GM18508 (cell line): ENCODE measurements around the gene PA2G4.
A peak's percentile ranks its signal among the peaks of the same experiment; 100 is the strongest.

Experiments used
- ATAC-seq: cut with Tn5 transposase; IDR thresholded peaks from one replicate; pipeline ENCODE4 v1.9.1; 2021; ENCODE audit warnings: moderate number of reproducible peaks; ENCODE audit not compliant: insufficient read depth, unreplicated experiment

PA2G4 gene

DNA sequence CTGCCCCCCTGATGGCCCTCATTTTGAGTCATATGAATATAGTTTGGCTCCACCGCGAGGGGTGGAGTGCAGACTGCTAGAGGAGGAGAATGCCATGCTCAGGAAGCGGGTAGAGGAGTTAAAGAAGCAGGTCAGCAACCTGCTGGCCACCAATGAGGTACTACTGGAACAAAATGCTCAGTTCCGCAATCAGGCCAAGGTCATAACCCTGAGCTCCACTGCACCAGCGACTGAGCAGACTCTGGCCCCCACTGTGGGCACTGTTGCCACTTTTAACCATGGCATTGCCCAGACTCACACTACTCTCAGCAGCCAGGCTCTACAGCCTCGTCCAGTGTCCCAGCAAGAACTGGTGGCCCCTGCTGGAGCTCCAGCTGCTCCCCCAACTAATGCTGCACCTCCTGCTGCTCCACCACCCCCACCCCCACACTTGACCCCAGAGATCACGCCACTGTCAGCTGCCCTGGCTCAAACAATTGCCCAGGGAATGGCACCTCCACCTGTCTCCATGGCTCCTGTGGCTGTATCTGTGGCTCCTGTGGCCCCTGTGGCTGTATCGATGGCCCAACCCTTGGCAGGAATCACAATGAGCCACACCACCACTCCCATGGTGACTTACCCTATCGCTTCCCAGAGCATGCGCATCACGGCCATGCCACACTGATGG, 17.0 kb downstream of the PA2G4 start:
- ATAC-seq: no peak

DNA sequence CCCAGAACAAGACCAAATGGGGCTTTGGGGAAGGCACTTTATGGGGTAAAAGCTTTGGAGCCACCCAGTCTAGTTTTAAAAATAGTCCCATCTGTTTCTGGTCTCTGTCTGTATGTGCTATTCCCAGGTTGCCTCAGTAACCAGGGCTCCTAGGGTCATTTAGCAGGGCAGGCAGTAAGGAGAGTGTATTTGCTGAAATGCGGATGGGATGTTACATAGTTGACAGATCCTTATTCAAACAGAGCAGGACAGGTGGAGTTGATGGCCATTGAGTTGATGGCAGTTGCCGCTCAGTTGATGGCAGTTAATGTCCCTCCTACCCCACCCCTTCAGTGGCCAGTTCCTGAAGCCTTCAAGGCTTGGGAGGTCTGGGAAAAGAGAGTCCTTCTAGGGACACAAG, 18.3 kb downstream of the PA2G4 start:
- no peak for ATAC-seq

DNA sequence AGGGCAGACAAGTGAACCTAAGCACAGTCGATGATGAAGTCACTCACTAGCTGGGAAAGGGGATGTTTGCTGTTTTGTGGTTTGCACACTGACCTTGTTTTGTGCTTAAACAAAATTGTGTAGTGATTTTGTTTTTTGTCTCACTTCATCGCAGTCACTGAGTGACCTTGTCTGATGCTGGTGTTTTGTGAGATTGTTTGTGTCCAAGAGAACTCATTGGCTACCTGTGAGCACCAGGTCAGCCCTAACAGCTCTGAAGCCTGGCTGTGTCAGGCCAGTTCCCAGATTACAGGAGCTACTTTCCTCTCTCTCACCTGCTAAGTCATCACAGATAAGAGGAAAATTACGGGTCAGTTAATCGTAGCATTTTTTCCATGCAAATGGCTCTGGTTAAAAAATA, 19.8 kb downstream of the PA2G4 start:
- no peak for ATAC-seq

DNA sequence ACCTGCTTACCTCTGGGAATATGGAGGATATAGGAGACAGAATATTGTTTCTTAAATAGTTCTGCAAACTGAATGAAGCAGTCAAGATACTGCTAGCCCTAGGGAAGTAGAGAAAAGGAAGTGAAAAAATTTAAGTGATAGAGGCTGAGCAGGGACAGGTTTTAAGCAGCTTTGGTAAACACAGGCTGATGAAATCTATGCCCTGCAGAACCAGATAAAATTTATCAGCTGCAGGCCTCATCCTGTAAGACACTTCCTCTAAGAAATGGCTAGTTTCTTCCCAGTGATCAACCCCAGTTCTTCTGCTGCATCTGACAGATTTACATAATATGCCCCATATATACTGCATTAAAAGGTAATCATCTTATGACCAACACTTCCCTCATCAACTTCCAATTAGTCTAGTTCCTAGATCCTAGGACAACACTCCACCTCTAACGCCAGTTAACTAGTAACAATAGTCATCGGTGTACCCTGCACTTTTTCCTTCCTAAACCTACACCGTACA, 22.4 kb downstream of the PA2G4 start:
- ATAC-seq: no peak

DNA sequence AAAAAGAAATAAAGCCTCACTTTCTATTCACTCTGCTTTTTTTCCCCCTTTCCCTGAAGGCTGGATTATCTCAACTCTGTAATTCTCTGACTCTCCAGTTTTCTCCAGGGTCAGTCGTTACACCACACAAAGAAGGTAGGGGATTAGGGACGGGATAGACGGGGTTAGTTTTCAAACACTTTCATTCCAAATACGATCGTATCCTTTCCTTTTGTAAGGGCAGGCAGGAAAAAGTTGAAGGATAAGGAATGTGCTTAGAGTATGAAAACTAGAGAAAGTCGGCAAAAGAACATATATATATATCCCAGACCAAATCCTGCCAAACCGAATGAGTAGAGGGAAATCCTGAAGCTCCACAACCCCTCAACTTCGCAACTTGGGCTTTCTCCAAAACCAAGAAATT, 23.1 kb downstream of the PA2G4 start:
- no peak for ATAC-seq

DNA sequence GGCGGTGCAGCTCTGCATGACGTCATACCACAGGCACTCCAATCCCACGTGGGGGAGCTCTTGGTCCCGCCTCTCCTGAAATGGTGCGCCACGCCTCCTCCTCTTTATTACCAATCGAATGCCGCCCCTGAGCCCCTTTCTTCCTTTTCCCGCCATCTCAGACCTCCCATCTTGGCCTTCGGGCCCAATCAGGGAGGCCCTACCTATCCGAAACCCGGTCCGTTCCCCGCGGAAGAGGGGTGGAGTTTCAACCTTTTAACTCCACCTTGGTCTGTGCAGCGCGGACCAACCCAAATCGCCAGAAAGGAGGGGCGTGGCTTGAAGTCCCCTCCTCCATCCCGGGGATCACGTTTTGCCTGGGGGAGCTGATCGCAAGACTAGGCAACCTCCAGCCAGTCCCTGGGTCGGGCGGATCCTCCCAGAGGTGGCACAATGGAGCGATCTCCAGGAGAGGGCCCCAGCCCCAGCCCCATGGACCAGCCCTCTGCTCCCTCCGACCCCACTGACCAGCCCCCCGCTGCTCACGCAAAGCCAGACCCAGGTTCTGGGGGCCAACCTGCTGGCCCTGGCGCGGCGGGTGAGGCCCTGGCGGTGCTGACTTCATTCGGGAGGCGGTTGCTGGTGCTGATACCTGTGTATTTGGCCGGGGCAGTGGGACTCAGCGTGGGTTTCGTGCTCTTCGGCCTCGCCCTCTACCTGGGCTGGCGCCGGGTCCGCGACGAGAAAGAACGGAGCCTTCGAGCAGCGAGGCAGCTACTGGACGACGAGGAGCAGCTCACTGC, 23.7 kb downstream of the PA2G4 start, which contains the start of gene ESYT1:
ESYT1 (plus strand) TSS at position 380 of the 782 bp plus-strand sequence; CDS start at position 433, 53 bp downstream.
- ATAC-seq: peak; percentile 82

DNA sequence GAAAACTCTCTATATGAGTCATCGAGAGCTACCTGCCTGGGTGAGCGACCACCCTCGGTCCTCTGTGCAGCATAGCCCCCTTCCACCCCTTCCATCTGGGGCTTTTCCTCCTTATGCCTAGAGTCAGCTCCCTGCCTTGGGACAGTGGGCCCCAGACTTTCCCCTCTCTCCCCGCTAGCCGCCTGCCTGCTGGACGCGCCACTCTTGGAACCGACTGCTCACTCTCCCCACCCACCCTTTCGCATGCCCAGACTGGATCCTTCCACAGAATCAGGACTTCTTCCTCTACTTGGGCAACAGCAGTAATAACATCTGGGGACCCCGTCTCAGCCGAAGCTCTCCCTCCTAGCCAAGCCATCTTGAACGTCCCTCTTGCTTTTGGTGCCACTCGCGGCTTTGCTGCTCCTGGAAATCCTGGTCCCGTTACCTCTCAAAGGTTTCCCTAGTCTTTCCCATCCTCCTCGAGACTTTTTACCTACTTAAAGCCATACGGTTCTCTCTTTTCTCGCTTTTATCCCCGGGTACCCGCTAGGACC, 24.4 kb downstream of the PA2G4 start:
- no peak for ATAC-seq

DNA sequence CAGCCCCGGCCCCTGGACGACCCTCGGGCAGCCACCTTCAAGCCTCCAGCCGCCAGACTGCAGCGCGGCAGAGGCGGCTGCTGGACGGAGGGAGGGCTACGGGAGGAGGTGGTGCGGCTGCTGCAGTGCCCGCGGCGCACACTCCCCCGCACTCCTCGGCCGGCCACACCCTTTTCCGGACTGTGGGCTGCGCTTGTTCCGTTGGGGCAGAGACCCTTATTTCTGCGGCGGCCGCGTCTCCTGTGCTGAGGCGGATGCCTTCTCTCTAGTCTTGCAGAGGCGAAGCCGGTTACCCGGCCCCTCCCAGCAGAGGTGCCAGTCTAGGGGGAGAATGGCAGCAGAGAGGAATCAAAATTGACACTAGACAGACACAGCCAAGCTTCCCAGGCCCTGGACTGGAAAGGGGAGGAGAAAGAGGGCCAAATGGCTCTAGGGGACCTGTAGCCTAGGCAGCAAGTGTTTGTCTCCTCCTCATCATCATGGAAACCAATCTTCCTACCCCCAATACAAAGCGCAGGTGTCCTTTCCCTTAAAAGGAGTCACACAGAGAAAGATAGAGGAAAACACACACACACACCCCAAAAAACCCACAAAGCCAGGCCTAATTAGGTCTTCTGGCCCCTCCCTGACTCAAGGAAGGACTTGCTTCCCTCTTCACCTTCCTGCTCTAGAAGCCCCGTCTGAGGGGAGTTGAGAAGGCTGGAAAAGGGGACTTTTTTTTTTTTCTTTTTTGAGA, 25.0 kb downstream of the PA2G4 start:
- ATAC-seq: no peak

DNA sequence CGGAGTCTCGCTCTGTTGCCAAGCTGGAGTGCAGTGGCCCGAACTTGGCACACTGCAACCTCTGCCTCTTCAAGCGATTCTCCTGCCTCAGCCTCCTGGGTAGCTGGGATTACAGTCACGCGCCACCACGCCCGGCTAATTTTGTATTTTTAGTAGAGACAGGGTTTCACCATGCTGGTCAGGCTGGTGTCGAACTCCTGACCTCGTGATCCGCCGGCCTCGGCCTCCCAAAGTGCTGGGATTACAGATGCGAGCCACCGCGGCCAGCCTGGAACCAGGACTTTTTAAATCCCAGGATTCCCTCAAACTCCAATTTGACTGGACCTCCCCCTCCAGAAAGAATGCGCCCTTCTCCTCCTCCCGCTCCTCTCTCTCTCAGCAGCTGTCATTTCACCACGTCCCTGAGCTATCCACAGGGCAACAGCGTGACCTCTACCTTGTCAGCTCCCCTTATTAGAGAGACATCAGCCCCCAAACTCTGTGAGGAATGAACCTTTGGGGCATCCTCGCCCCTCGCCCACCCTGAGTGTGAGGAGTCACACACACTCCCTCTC, 25.7 kb downstream of the PA2G4 start:
- no peak for ATAC-seq

DNA sequence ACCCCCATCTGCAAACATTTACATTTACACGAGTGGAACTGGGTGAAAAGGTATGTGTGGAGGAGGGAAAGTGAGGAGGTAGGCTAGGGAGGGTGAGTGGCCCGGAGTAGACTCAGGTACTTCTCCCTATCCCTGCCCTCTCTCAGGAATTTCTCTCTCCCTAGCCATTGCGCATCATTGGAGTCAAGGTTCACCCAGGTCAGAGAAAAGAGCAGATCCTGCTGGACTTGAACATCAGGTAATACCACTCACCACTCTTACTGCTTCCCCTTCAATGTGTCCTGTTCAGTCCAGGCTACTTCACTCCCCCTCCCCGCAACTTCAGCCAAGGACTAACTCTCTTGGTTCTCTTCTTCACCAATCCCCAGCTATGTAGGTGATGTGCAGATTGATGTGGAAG, 26.5 kb downstream of the PA2G4 start:
- ATAC-seq: no peak

DNA sequence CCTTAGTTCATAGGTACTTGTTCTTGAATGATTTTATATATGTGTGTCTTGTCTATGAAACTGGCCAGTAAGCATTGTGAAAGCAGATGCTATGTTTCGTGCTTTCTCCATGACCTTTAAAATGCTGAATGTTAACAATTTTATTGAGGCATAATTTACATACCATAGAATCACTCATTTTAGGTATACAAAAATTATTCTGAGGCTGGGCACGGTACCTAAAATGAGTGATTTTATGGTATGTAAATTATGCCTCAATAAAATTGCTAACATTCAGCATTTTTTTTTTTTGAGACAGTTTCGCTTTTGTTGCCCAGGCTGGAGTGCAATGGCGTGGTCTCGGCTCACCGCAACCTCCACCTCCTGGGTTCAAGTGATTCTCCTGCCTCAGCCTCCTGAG, 30.5 kb downstream of the PA2G4 start:
- no peak for ATAC-seq

DNA sequence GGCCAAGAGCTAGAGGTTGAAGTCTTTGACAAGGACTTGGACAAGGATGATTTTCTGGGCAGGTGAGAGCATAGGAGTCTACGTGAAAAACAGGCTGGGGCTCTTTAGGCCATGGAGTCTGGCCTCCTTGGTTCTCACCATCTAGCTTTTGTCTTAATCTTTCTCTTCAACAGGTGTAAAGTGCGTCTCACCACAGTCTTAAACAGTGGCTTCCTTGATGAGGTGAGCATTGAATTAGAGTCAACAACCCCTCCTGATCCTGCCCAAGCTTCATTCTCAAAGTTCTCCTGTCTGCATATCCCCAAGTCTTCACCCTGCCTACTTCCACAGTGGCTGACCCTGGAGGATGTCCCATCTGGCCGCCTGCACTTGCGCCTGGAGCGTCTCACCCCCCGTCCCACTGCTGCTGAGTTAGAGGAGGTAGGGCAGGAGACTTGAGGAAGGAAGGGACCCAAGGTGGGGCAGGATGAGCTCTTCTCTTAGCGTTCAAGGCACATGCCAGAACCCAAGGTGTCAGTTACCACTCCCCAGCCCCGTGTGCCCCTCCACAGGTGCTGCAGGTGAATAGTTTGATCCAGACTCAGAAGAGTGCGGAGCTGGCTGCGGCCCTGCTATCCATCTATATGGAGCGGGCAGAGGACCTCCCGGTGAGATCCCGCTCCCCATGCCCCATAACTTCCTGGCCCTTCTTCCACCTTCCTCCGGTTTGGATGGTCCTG, 33.7 kb downstream of the PA2G4 start:
- ATAC-seq: no peak

DNA sequence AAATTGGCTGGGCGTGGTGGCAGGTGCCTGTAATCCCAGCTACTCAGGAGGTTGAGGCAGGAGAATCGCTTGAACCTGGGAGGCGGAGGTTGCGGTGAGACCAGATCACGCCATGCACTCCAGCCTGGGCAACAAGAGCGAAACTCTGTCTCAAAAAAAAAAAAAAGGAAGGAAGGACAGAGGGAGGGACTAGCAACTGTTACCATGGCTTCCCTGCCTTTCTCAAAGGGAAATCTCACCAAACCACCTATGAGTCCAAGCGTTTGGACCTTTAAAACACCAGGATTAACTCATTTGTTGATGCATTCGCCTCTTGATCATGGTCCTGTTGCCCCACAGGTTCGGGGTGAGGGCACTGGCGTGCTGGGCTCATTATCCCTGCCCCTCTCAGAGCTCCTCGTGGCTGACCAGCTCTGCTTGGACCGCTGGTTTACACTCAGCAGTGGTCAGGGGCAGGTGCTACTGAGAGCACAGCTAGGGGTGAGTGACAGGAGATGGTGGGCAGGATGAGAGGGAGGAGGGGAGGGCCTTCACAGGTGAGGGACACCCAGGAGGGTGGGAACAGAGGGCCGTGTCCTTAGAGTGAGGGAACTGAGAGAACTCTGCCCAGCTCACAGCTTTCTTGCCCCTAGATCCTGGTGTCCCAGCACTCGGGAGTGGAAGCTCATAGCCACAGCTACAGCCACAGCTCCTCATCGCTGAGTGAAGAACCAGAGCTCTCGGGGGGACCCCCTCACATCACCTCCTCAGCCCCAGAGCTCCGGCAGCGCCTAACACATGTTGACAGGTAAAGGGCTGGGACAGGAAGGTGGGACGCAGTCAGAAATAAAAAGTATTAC, 37.8 kb downstream of the PA2G4 start:
- no peak for ATAC-seq

DNA sequence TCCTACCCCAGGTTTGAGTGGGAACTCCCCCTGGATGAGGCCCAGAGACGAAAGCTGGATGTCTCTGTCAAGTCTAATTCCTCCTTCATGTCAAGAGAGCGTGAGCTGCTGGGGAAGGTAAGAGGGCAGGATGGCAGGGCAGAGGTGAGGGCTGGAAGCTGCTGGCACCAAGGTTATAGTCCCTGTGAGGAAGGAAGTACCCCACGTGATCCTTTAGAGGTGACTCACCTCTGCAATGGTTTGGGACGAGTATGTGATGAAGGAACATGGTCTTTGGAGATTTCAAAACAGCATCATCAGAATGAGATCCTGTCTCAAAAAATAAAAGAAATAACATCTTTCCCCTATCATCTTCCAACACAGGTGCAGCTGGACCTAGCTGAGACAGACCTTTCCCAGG, 38.9 kb downstream of the PA2G4 start:
- no peak for ATAC-seq

DNA sequence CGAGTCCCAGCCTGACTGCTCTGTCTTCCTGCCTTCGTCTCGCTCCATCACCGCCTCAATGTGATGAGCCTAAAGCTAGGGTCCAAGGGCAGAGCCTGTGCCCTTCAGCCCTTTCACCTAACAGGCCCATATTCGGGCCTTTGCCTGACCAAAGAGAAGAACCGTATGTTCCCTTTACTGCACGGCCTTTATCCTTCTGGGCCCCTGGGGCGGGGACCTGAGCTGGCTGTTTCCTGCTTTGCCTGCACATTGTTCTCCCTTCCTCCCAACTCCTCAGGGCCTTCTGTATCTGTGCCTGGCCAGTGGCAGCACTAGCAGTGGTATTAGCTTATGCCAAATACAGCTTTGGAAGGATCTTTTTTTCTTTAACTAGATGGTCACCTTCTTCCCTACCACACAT, 39.5 kb downstream of the PA2G4 start:
- no peak for ATAC-seq

DNA sequence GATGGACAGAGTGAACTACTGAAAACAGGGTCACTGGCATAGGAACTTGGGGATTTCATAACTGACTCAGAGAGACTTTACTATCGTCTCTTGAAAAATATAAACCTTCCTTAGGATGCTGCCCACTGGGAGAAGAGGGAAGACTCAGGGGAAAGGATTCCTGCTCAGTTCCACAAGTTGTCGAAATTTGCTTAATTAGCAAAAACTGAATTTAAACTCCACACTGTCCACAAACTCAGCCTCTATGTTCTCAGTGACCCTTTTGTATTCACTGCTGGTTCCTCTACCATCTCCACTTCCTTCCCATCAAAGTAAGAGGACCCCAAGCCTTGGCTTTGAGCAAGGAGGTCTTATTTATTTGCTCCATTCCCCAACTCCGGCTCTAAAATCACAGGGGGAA, 40.9 kb downstream of the PA2G4 start:
- ATAC-seq: no peak

DNA sequence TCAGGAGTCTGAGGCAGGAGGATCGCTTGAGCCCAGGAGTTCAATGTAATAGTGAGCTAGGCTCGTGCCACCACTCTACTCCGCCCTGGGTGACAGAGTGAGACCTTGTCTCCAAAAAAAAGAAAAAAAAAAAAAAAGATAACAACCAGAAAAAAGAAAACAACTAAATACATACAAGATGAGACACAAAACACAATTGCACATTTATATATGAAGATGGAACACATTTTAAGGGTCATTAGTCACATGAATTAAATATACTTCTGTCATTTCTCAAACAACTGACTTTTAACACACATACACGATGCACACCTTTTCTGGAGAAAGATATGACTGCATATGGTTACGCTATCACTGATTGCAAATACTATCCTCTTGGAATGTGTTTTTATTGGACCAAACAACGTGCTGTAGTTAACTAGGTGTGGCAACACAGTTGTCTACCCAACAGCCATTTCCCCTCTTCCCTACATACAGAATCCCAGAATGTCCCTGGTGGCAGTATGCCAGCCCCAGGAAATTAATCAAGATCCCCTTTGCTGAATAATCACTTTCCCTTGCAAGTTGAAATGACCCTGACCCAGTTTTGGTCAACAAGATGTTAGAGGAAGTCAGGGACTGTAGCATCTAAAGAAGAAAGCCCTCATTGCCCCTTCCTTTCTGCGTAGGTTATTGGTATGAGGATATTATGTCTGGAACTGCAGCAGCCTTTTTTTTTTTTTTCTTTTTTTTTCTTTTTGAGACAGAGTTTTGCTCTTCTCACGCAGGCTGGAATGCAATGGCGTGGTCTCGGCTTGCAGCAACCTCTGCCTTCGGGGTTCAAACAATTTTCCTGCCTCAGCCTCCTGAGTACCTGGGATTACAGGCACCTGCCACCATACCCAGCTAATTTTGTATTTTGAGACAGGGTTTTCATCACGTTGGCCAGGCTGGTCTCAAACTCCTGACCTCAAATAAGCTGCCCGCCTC, 42.4 kb downstream of the PA2G4 start:
- no peak for ATAC-seq

DNA sequence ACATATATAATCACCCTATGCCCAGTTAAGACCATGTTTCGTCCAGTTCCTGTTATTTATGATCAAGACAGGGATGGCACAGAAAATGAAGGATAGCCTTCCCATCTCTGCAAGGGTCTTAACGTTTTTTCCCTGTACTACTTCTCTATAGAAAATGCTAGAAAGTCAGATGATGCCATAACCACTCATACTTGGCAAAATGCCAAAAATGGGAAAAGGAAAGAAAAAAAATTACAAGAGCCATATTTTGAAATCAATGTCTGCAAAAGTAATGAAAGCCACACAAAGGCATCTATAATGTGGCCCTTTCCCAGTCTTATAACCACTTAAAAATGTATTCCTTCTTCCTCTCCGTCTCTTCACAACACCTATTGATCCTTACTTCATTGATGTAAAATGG, 46.2 kb downstream of the PA2G4 start:
- no peak for ATAC-seq
